Caco-2 (cell line): Measurements from ENCODE around the gene BABAM2. TPM values are rescaled to one million over a fixed set of nuclear protein-coding genes. Genes with fewer than 3 reads are reported as not detected.
"Not testable (repeated sequence)": the region's sequence is repeated elsewhere in the genome, so short reads cannot be mapped to it uniquely, and the experiment has no call there.

Experiments
- BruUV-seq: library from RNA; stranded (reverse); fragments of 400-500 nt; replicated peaks from 2 replicates; lab custom pipeline; 2021; lab: Mats Ljungman, UMichigan
- CTCF ChIA-PET: fragments of 300-600 bp; sonication (Branson Sonifier 250); formaldehyde crosslinking; loops from one replicate; lab custom pipeline; 2022; ENCODE audit warnings: antibody characterized with exemption; lab: Charles Lee
- POLR2A ChIA-PET: fragments of 300-600 bp; sonication (Branson Sonifier 250); formaldehyde crosslinking; loops from one replicate; lab custom pipeline; 2022; ENCODE audit warnings: antibody characterized with exemption; lab: Charles Lee
- DNase-seq, 2 experiments: peaks; one replicate each; pipeline versions ENCODE4 v3.0.0 to v3.0.0-alpha.2; 2020 to 2022
- H3K27me3 ChIP-seq: replicated peaks from 2 replicates; pipeline ENCODE4 v1.6.0; 2011; ENCODE audit warnings: low read length; ENCODE audit not compliant: control insufficient read depth, insufficient read depth
- H3K36me3 ChIP-seq: 2 replicates; pipeline ENCODE4 v1.5.1; 2011; ENCODE audit warnings: low read length; ENCODE audit not compliant: control insufficient read depth, insufficient read depth
- H3K4me1 ChIP-seq: fragments of 250-450 bp; sonication (Bioruptor Pico); 2 replicates; pipeline ENCODE4 v1.5.1; 2020; ENCODE audit warnings: mild to moderate bottlenecking
- H3K4me3 ChIP-seq: 2 replicates; pipeline ENCODE4 v1.5.1; 2011; ENCODE audit warnings: low read depth, mild to moderate bottlenecking, control low read depth, low read length
- H3K9me3 ChIP-seq: fragments of 250-450 bp; sonication (Bioruptor Pico); 2 replicates; pipeline ENCODE4 v1.5.1; 2020; ENCODE audit warnings: mild to moderate bottlenecking, moderate library complexity
- H3K27ac Mint-ChIP-seq: one replicate; pipeline ENCODE4 v1.8.0; 2022; ENCODE audit warnings: mixed read lengths; ENCODE audit not compliant: unreplicated experiment
- H3K27me3 Mint-ChIP-seq: one replicate; pipeline ENCODE4 v1.8.0; 2022; ENCODE audit warnings: mixed read lengths; ENCODE audit not compliant: insufficient read depth, unreplicated experiment
- H3K36me3 Mint-ChIP-seq: one replicate; pipeline ENCODE4 v1.8.0; 2022; ENCODE audit warnings: mild to moderate bottlenecking, mixed read lengths; ENCODE audit not compliant: insufficient read depth, unreplicated experiment
- H3K4me1 Mint-ChIP-seq: one replicate; pipeline ENCODE4 v1.8.0; 2022; ENCODE audit warnings: low read depth, mixed read lengths; ENCODE audit not compliant: unreplicated experiment
- H3K4me3 Mint-ChIP-seq: one replicate; pipeline ENCODE4 v1.8.0; 2022; ENCODE audit warnings: mild to moderate bottlenecking, moderate library complexity, mixed read lengths; ENCODE audit not compliant: unreplicated experiment
- H3K9me3 Mint-ChIP-seq: one replicate; pipeline ENCODE4 v1.8.0; 2022; ENCODE audit warnings: mixed read lengths; ENCODE audit not compliant: unreplicated experiment
- CTCF ChIP-seq, 2 experiments: fragments of 200-600 bp in 1 of 2; IDR thresholded peaks; 1 replicate in 1 of 2; 2 replicates in 1 of 2; pipeline versions ENCODE4 v1.5.1 to v1.8.0; 2011 to 2022; ENCODE audit warnings: antibody characterized with exemption in 1 of 2, control low read depth in 1 of 2, inconsistent platforms in 1 of 2, low read depth in 1 of 2, low read length in 1 of 2, mild to moderate bottlenecking in 1 of 2, moderate library complexity in 1 of 2; ENCODE audit not compliant: insufficient read depth in 1 of 2, severe bottlenecking in 1 of 2, unreplicated experiment in 1 of 2
- intact Hi-C: fragments of 100-400 bp; cut with micrococcal nuclease; formaldehyde crosslinking; loops from one replicate; pipeline ENCODE4 v1.10.0; 2022; ENCODE audit not compliant: unreplicated experiment
- total RNA-seq: library from RNA; stranded (reverse); gene quantifications from 2 replicates; pipeline ENCODE4 v1.2.3, GENCODE V29; 2022

The BABAM2 gene
- total RNA-seq, 1 experiment from 2014 or later, result 57.3 TPM

GRCh38 chr2:28332696-28333095 lies 442.2 kb downstream of the BABAM2 start:
- no peak for TF ChIP-seq CTCF (IDR thresholded peaks at IDR 0.05; ENCODE audit: insufficient read depth in 1 of 2, low read depth in 1 of 2, low read length in 1 of 2, severe bottlenecking in 1 of 2, unreplicated experiment in 1 of 2)
- Mint-ChIP-seq H3K4me1 (no peaks in the 10 kb centered on the region), H3K36me3 (no peaks in the 10 kb centered on the region), H3K27ac (no peak overlapping the region), H3K27me3 (no peaks in the 10 kb centered on the region), H3K9me3 (no peaks in the 10 kb centered on the region), H3K4me3 (no peak overlapping the region)
- Histone ChIP-seq H3K27me3 (no peaks in the 10 kb centered on the region), H3K4me1 (no peaks in the 10 kb centered on the region), H3K36me3 (no peaks in the 10 kb centered on the region), H3K9me3 (no peaks in the 10 kb centered on the region), H3K4me3 (no peak overlapping the region)
- BruUV-seq, result no TSS peak
- DNase-seq, result no peak
- intact Hi-C loops, result no loop called here
- ChIA-PET CTCF (no interaction called here), POLR2A (no interaction called here)

- ChIA-PET POLR2A (no interaction called here), CTCF (no interaction called here)
- no peaks in the 10 kb centered on the region for H3K9me3 ChIP-seq
Measured at GRCh38 chr2:28333606-28334526, 443.3 kb downstream of the BABAM2 start.

GRCh38 chr2:28334527-28334894 lies 444.0 kb downstream of the BABAM2 start:
- no peak overlapping the region for H3K4me3 Mint-ChIP-seq
- peaks cover 18% of the 10 kb centered on the region for H3K4me1 ChIP-seq
- CTCF ChIA-PET, result no interaction called here

More at GRCh38 chr2:28333606-28334526, 443.3 kb downstream of the BABAM2 start:
- Histone ChIP-seq H3K4me1 (peaks cover 11% of the 10 kb centered on the region), H3K36me3 (no peaks in the 10 kb centered on the region), H3K4me3 (no peak overlapping the region), H3K27me3 (no peaks in the 10 kb centered on the region)
- Mint-ChIP-seq H3K27me3 (no peaks in the 10 kb centered on the region), H3K36me3 (peaks cover 2% of the 10 kb centered on the region), H3K4me3 (no peak overlapping the region), H3K4me1 (peaks cover 11% of the 10 kb centered on the region), H3K27ac (no peak overlapping the region), H3K9me3 (no peaks in the 10 kb centered on the region)
- intact Hi-C loops, result no loop called here
- BruUV-seq, result no TSS peak
- no peak for TF ChIP-seq CTCF (IDR thresholded peaks at IDR 0.05; ENCODE audit: insufficient read depth in 1 of 2, low read depth in 1 of 2, low read length in 1 of 2, severe bottlenecking in 1 of 2, unreplicated experiment in 1 of 2)
- DNase-seq, result no peak

GRCh38 chr2:28335265-28335664 lies 444.7 kb downstream of the BABAM2 start:
- BruUV-seq, H3K36me3 ChIP-seq, H3K9me3 ChIP-seq, POLR2A ChIA-PET, H3K4me3 ChIP-seq, H3K36me3 Mint-ChIP-seq, H3K27me3 Mint-ChIP-seq, H3K9me3 Mint-ChIP-seq, CTCF ChIA-PET, H3K27ac Mint-ChIP-seq, H3K4me3 Mint-ChIP-seq, H3K27me3 ChIP-seq, DNase-seq, intact Hi-C loops: not testable (repeated sequence)
- peaks cover 16% of the 10 kb centered on the region for H3K4me1 Mint-ChIP-seq
- H3K4me1 ChIP-seq, result peaks cover 20% of the 10 kb centered on the region

More at GRCh38 chr2:28334527-28334894, 444.0 kb downstream of the BABAM2 start:
- Mint-ChIP-seq H3K27me3 (no peaks in the 10 kb centered on the region), H3K4me1 (peaks cover 16% of the 10 kb centered on the region), H3K27ac (peak overlapping the region; percentile 1), H3K9me3 (no peaks in the 10 kb centered on the region), H3K36me3 (peaks cover 7% of the 10 kb centered on the region)
- Histone ChIP-seq H3K36me3 (peaks cover under 1% of the 10 kb centered on the region), H3K4me3 (no peak overlapping the region), H3K9me3 (no peaks in the 10 kb centered on the region), H3K27me3 (no peaks in the 10 kb centered on the region)
- no TSS peak for BruUV-seq
- POLR2A ChIA-PET, result no interaction called here
- no peak for DNase-seq
- intact Hi-C loops, result no loop called here
- no peak for TF ChIP-seq CTCF (IDR thresholded peaks at IDR 0.05; ENCODE audit: insufficient read depth in 1 of 2, low read depth in 1 of 2, low read length in 1 of 2, severe bottlenecking in 1 of 2, unreplicated experiment in 1 of 2)
